Right lobe of liver (tissue), 4 donors: Measurements from ENCODE around the gene SHISA6.

ENCODE experiments used
- POLR2A ChIP-seq: fragments of 450-650 bp; IDR thresholded peaks from one replicate; pipeline ENCODE4 v1.6.1; 2017; ENCODE audit warnings: antibody characterized with exemption, mild to moderate bottlenecking
- TF ChIP-seq, protein P1 (sequence below), 4 donors: fragments of 200-600 bp in 3 of 4; fragments of 450-650 bp in 1 of 4; IDR thresholded peaks; one replicate each; pipeline versions ENCODE4 v1.5.1 to v1.8.0; 2016 to 2022; ENCODE audit warnings: antibody characterized with exemption in 4 of 4, mild to moderate bottlenecking in 2 of 4
- donor health status: DM: no; HTN: no; CAD: no.
- donor health status: DM: no; HTN: no; CAD: no.
- donor health status: DM: no; HTN: yes; CAD: no.

DNA sequence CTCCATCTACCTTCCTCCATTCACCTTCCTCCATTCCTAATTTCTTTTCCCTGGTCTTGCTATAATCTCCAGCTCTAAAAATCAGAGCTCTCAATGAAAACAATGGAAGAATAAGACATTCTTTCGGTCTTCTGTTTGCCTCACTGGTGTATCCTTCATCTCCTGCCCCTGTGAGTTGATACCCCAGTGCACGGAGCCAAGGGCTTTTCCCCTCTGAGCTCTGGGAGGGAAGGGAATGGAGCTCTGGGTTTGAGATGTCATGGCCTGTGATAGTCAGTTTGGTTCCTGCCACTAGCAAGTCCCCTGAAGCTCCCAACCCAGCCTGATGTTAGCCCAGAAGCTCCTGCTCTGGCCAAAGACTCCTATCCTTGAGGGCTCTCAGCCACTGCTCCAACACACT, 320.7 kb downstream of the SHISA6 start:
- TF ChIP-seq, protein P1, sequence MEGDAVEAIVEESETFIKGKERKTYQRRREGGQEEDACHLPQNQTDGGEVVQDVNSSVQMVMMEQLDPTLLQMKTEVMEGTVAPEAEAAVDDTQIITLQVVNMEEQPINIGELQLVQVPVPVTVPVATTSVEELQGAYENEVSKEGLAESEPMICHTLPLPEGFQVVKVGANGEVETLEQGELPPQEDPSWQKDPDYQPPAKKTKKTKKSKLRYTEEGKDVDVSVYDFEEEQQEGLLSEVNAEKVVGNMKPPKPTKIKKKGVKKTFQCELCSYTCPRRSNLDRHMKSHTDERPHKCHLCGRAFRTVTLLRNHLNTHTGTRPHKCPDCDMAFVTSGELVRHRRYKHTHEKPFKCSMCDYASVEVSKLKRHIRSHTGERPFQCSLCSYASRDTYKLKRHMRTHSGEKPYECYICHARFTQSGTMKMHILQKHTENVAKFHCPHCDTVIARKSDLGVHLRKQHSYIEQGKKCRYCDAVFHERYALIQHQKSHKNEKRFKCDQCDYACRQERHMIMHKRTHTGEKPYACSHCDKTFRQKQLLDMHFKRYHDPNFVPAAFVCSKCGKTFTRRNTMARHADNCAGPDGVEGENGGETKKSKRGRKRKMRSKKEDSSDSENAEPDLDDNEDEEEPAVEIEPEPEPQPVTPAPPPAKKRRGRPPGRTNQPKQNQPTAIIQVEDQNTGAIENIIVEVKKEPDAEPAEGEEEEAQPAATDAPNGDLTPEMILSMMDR (IDR thresholded peaks at IDR 0.05) = no peak
- no peak for TF ChIP-seq POLR2A
